OCI-LY1 (cell line): ENCODE measurements around the gene PRSS35.

ENCODE experiments used
- CTCF ChIP-seq: fragments of 200-600 bp; sonication (generic), shearing (Covaris generic); IDR thresholded peaks from 2 replicates; pipeline ENCODE4 v1.5.1; 2017; ENCODE audit warnings: mild to moderate bottlenecking, antibody characterized with exemption, low read length, moderate library complexity, mixed read lengths
- EZH2 ChIP-seq: fragments of 200-600 bp; sonication (generic), shearing (Covaris generic); IDR thresholded peaks from 2 replicates; pipeline ENCODE4 v1.8.0; 2017; ENCODE audit warnings: borderline replicate concordance, mixed run types, mild to moderate bottlenecking, antibody characterized with exemption, low read length, moderate library complexity, mixed read lengths

GRCh38 chr6:83517500-83517899, 5.2 kb downstream of the PRSS35 start:
- TF ChIP-seq CTCF (no peak), EZH2 (no peak)
